GM21390 (cell line): ENCODE results near the gene CACNA2D3.

Experiments
- ATAC-seq: cut with Tn5 transposase; IDR thresholded peaks from one replicate; pipeline ENCODE4 v1.9.1; 2021; ENCODE audit not compliant: unreplicated experiment

CACNA2D3 gene

GRCh38 chr3:54264050-54264449, 141.7 kb downstream of the CACNA2D3 start:
- ATAC-seq, result no peak

DNA sequence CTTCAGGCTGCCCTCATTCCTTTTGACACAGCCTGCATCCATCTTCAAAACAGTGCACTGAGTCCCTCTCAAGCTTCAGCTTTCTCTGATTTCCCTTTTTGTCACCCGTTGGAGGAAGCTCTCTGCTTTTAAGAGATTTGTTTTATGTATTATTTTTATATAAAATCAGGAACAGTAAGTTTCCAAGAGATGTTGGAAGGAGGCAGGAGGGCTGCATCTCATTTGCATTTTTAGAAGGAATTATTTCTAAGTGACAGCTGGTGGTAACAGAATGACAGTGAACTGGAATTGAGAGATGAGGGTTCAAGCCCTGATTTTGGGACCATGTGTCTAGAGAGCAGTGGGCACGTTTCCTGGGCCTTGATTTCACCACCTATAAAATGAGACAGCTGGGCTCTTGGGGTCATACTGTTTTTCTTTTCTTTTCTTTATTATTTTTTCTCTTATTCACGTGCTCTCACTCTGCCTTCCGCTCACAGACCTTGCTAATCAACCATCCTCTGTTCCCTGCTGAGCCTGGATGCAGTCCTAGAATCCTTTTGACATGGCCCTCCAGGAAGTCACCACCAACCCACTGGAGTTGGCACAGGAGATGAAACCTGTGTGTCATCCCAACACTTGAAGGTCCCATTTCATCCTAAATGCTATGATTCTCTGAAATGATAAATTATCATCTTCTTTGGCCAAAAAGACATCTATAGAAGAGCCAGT, 148.6 kb downstream of the CACNA2D3 start:
- ATAC-seq, result no peak

GRCh38 chr3:54273791-54274190, 151.4 kb downstream of the CACNA2D3 start:
- no peak for ATAC-seq

DNA sequence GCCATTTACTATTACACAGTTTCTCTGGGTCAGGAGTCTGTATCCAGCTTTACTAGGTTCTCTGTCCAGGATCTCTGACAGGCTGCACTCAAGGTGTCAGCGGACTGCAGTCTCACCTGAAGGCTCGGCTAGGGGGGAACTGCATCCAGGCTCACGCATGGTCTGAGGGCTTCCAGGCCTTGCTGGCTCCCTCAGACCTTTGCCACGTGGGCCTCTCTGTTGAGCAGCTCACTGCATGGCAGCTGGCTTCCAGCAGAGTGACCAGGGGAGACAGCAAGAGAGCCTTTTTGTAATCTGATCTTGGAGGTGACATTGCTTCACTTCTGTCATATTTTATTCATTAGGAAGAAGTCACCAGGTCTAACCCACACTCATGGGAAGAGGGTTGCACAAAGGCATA, 152.3 kb downstream of the CACNA2D3 start:
- ATAC-seq, result no peak

GRCh38 chr3:54279005-54279583, 156.7 kb downstream of the CACNA2D3 start:
- no peak for ATAC-seq

GRCh38 chr3:54283470-54283869, 161.1 kb downstream of the CACNA2D3 start:
- ATAC-seq, result no peak

DNA sequence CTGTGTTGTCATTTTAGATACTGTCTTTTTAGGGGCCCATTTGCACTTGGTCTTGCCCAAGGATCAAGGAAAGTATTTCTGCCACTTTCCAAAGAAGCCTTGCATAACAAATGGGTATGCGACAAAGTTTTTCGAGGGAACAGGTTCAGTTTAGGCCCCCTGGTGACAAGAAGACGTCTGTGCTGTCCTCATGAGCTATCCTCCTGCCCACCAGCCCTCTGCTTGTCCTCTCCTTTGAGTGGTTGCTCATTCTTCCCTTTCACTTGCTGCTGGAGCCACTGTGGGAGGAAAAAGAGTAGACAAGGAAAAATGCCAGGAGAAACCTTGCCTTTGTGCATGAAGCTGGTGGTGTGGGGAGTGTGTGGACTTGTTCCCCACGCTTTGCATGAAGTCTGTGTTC, 171.9 kb downstream of the CACNA2D3 start:
- no peak for ATAC-seq

DNA sequence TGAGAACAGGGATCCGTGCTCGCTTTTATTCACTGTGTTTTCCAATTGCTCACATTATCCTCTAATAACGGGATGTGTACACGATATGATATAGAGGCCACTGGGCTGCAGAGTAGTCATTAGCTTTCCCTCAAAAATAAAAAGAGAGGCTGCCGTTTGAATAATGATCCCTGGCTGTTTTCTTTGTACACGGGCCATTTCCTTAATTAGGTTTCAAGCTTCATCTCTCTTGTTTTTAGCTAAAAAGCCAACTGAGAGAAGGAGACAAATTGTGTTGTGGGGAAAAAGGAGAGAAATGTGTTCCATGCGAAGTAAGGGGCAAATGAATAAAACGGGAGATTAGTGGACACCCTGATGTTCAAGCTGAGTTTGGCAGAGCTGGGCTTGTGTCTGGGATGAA, 174.2 kb downstream of the CACNA2D3 start:
- ATAC-seq, result no peak

DNA sequence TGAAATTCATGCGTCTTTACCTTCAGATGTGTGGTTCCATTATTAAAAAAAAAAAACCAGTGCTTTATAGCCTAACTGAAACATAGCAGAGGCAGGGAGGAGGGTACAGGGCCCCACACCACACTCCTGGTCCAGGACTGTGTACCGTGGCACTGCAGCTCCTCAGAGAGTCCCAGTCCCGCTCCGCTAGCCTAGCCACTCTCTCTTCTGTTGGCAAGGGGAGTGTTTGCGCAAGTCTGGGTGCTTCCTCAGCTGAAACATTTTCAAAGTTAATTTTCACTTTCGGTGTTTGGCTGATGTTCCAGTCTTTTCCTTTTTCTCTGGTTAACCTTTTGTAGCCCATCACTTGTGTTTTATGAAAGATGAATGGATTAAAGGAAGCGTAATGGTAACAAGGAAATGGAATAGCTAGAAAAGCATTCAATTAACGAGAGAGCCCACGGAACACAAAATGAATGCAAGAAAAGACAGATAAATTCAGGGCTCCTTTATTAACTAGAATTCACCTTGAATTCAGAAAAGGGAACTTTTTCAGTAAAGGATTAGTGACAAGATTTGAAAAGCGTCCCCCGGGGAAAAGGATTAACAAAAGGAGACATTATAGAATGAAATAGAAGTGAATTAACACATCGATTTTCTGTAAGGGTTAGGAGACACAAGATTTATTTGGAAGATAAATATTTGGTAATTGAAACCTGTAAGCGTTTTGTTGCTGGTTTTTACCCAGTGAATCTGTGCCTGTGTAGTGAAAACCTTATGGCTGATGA, 177.0 kb downstream of the CACNA2D3 start:
- ATAC-seq, result no peak

DNA sequence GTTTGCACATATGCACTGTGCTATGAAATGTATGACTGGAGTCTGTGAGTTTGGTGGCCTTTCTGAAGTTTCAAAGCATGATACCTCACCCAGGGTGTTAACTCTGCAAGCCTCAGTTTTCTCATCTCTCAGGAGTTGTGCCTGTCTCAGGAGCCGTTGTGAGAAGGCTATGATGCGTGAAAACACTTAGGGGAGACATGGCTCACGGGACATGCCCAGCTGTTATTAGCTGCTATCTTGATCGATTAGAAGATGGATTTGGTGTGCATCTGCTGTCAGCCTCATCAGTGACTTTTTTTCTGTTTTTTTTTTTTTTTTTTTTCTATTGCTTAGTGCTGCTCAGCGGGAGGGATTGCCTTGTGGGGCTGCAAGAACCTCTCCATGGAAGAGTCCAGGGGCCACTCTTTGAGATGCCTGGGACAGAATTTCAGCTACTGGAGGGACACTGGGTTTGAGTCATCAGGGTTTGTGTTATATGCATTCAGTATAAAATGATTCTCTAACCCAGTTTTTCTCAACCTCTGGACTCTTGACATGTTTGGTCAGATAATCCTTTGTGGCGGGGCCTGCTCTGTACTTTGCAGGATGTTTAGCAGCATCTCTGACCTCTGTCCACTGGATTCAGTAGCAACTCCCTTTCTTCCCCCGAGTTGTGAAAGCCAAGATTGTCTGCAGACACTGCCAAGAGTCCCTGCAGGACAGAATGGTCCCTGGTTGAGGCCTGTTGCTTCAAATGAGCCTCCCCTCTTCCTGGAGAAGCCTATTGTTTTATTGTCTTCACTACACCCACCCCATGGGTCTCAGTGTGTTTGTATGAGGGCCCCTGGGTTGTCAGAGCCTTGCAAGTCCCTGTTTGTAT, 181.4 kb downstream of the CACNA2D3 start:
- no peak for ATAC-seq

GRCh38 chr3:54304877-54305276, 182.5 kb downstream of the CACNA2D3 start:
- no peak for ATAC-seq

GRCh38 chr3:54305409-54306099, 183.2 kb downstream of the CACNA2D3 start:
- no peak for ATAC-seq

- no peak for ATAC-seq
These were observed 185.3 kb downstream of the CACNA2D3 start for GRCh38 chr3:54307566-54308180.

DNA sequence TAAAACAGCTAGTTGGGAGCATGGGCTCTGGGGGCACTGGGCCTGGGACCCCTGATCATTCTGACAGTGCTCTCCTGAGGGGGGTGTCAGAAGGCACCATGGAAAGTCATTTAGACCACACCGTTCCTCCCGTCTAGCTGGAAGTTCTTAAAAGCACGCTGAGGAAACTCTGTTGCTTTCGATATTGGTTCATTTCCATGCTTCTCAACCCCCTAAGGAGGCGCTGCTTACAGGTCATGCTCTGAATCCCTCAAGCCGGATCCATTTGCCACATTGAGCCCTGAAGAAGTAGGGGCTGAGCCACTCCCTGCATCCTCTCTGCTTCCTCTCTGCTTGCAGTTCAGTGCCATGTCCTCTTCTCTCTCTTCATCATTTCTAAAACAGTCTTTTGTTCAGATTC, 187.2 kb downstream of the CACNA2D3 start:
- no peak for ATAC-seq

GRCh38 chr3:54311211-54311747, 188.9 kb downstream of the CACNA2D3 start:
- ATAC-seq, result no peak

DNA sequence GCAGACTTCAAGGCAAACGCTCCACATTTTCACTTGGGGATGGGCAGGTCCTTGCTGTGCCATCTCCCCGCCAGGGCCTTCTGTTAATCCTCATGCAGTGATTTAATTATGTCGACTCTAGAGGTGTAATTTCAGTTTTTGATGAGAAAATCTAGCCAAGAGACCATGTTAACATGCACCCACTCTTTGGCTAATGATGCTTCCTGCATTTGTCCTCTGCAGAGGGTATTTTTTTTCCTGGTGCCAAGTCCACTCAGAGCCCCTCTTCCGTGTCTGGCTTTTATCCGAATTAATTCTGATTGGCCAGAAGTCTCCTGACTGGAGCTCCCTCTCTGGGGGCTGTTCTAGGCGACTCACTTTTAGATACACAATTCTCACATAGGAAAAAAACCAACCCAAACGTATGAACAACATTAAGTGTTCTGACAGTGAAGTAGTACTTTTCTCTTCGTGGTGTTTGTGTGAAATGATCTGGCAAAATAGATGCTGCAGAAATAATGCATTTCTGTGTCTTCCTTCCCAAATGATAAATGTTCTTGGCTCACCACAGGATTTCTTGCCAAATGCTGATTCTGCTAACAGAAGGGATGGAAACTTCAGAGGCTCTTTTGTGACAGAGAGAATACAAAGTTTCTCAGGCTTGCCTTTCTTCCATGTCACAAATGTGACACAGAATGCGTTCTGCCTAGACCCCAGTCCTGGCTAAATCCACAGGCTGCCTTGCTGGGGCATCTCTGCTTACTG, 190.0 kb downstream of the CACNA2D3 start:
- ATAC-seq, result no peak

DNA sequence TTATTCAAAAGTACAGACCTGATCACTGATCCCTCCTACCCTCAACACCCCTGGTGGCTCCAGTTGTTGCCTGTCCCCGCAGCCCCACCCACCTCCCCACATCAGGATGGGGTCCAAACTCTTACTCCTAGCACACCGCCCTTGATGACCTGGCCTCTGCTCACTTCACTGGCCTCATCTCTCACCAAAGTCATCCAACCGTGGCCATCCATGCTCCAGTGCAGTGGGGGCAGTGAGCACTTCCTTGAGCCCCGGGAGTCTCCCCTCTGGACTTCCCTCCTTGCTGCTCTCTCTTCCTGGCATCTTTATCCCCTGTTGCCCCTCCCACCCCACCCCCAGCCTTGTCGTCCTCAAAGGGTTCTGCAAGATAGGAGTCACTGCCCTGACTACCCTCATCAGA, 191.1 kb downstream of the CACNA2D3 start:
- ATAC-seq, result no peak

DNA sequence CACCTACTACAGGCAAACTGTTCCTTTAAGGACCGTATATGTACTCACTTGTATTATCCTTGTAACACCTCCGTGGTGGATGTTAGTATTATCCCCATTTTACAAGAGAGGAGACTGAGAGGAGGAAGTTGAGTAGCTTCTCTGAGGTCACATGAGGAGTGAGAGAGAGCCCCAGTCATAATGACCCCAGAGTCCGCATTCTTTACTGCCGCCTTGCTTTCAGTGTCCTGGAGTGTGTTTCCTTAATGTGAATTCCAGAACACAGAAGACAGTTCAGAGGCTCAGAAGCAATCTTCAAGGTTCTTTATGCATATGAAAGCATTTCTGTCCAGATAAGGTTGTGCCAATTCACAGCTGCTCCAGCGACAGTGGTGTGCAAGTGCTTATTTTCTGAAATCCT, 199.2 kb downstream of the CACNA2D3 start:
- no peak for ATAC-seq

- ATAC-seq, result no peak
These were observed 200.0 kb downstream of the CACNA2D3 start for GRCh38 chr3:54322354-54322753.
